ENCODE data around the gene TMEM181. TPM values are rescaled to one million over a fixed set of nuclear protein-coding genes. Genes with fewer than 3 reads are reported as not detected.

Gene TMEM181
- polyA plus RNA-seq, 1 of the 3 experiments (the other 2 are of a cell fraction) = 19.5 TPM

GRCh38 chr6:158619922-158620801, 60.3 kb downstream of the TMEM181 start:
- no peak overlapping the region for H3K4me3 ChIP-seq (ENCODE audit: low read depth in 2 of 2, low read length in 1 of 2)
- H3K4me1 ChIP-seq (ENCODE audit: control insufficient read depth in 1 of 2, insufficient read depth in 2 of 2, low read depth in 1 of 2, low read length in 1 of 2) = peaks cover 0 to 40% of the 10 kb centered on the region in 2 experiments; a peak in 2 of 4 replicates
- H4K20me1 ChIP-seq (ENCODE audit: insufficient read depth) = no peaks in the 10 kb centered on the region
- no peak overlapping the region for H3K9ac ChIP-seq
- H3K9me2 ChIP-seq = no peaks in the 10 kb centered on the region
- no peak overlapping the region for H3K4me2 ChIP-seq
- peak overlapping the region in 1 of 2 experiments; percentile 99; a peak in 2 of 4 replicates for H3K27ac ChIP-seq (ENCODE audit: low read depth in 2 of 2, low read length in 1 of 2)
- no peak for DNase-seq
- H3F3A ChIP-seq (replicated peaks; ENCODE audit: insufficient read depth) = no peaks in the 10 kb centered on the region
- H3K27me3 ChIP-seq (ENCODE audit: insufficient read depth) = no peaks in the 10 kb centered on the region
- WGBS (ENCODE audit: low lambda C conversion rate) = 95% methylated on average over 17 of the region's 17 CpGs
- peaks cover 16 to 28% of the 10 kb centered on the region in 2 experiments for H3K36me3 ChIP-seq (replicated peaks in 1 of 2; ENCODE audit: control insufficient read depth in 1 of 2, insufficient read depth in 2 of 2, low read length in 1 of 2)
- no peak overlapping the region for H2AFZ ChIP-seq (ENCODE audit: low read depth)
- ChIA-PET POLR2A (interaction anchor here (1.4 to 1.8 kb wide), 2 partner anchors 8 to 24 kb away, joined by 8 to 14 read pairs; partner anchors contain the start of gene DYNLT1), CTCF (interaction anchor here (1.6 to 4.5 kb wide), 3 partner anchors 15 to 400 kb away, joined by 4 to 24 read pairs (median 14); no protein-coding TSS in a partner anchor)
- peaks cover 4% of the 10 kb centered on the region; the same call in 1 of the 2 replicates for H3K9me3 ChIP-seq
- no peak for TF ChIP-seq ZBTB33 (IDR thresholded peaks at IDR 0.05; ENCODE audit: borderline replicate concordance, low read depth)
- no peak for TF ChIP-seq MEF2A (IDR thresholded peaks at IDR 0.05; ENCODE audit: borderline replicate concordance, low read depth)
- no peak for TF ChIP-seq NRF1 (IDR thresholded peaks at IDR 0.05; ENCODE audit: low read depth, low read length)
- TF ChIP-seq RAD21 (IDR thresholded peaks at IDR 0.05; ENCODE audit: low read length) = no peak
- no peak for TF ChIP-seq SMC3 (IDR thresholded peaks at IDR 0.05; ENCODE audit: low read depth, low read length)
- no peak for TF ChIP-seq RXRA (IDR thresholded peaks at IDR 0.05; ENCODE audit: borderline replicate concordance, low read depth)
- TF ChIP-seq EZH2phosphoT487 (IDR thresholded peaks at IDR 0.05; ENCODE audit: borderline replicate concordance, low read depth) = no peak
- no peak for TF ChIP-seq FOSL2 (IDR thresholded peaks at IDR 0.05; ENCODE audit: borderline replicate concordance, low read depth)
- TF ChIP-seq GATA2 (CRISPR knock-in tag; IDR thresholded peaks at IDR 0.05) = no peak
- TF ChIP-seq, protein P1, sequence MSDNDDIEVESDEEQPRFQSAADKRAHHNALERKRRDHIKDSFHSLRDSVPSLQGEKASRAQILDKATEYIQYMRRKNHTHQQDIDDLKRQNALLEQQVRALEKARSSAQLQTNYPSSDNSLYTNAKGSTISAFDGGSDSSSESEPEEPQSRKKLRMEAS (IDR thresholded peaks at IDR 0.05; ENCODE audit: low read depth) = no peak
- no peak for TF ChIP-seq CHD2 (IDR thresholded peaks at IDR 0.05; ENCODE audit: low read length, partially characterized antibody)
- TF ChIP-seq SIN3A (IDR thresholded peaks at IDR 0.05; ENCODE audit: borderline replicate concordance, low read depth, low read length) = no peak
- TF ChIP-seq EP300 (IDR thresholded peaks at IDR 0.05; ENCODE audit: borderline replicate concordance in 1 of 2, low read depth in 1 of 2, low read length in 1 of 2) = no peak
- TF ChIP-seq ELF1 (IDR thresholded peaks at IDR 0.05) = no peak
- TF ChIP-seq RFX5 (IDR thresholded peaks at IDR 0.05; ENCODE audit: low read length) = no peak
- TF ChIP-seq RCOR1 (IDR thresholded peaks at IDR 0.05; ENCODE audit: low read length) = no peak
- TF ChIP-seq REST (IDR thresholded peaks at IDR 0.05; ENCODE audit: low read depth, low read length) = no peak
- TF ChIP-seq, protein P2, sequence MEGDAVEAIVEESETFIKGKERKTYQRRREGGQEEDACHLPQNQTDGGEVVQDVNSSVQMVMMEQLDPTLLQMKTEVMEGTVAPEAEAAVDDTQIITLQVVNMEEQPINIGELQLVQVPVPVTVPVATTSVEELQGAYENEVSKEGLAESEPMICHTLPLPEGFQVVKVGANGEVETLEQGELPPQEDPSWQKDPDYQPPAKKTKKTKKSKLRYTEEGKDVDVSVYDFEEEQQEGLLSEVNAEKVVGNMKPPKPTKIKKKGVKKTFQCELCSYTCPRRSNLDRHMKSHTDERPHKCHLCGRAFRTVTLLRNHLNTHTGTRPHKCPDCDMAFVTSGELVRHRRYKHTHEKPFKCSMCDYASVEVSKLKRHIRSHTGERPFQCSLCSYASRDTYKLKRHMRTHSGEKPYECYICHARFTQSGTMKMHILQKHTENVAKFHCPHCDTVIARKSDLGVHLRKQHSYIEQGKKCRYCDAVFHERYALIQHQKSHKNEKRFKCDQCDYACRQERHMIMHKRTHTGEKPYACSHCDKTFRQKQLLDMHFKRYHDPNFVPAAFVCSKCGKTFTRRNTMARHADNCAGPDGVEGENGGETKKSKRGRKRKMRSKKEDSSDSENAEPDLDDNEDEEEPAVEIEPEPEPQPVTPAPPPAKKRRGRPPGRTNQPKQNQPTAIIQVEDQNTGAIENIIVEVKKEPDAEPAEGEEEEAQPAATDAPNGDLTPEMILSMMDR (IDR thresholded peaks at IDR 0.05) = no peak
- TF ChIP-seq YY1 (IDR thresholded peaks at IDR 0.05; ENCODE audit: low read depth) = no peak
- TF ChIP-seq, protein P3, sequence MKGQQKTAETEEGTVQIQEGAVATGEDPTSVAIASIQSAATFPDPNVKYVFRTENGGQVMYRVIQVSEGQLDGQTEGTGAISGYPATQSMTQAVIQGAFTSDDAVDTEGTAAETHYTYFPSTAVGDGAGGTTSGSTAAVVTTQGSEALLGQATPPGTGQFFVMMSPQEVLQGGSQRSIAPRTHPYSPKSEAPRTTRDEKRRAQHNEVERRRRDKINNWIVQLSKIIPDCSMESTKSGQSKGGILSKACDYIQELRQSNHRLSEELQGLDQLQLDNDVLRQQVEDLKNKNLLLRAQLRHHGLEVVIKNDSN (IDR thresholded peaks at IDR 0.05; ENCODE audit: borderline replicate concordance, low read depth) = no peak
- H3K79me2 ChIP-seq (ENCODE audit: insufficient read depth) = peaks cover 3% of the 10 kb centered on the region; the same call in 1 of the 2 replicates
